Motor neuron (in vitro differentiated cells): ENCODE measurements around the gene SLC39A11. TPM values are rescaled to one million over a fixed set of nuclear protein-coding genes. Genes with fewer than 3 reads are reported as not detected.
"Not testable (repeated sequence)": the region's sequence is repeated elsewhere in the genome, so short reads cannot be mapped to it uniquely, and the experiment has no call there.

Experiments
- ATAC-seq, 8 experiments: fragments of 200-7000 bp; cut with Tn5 transposase; replicated peaks in 6 of 8; 2 replicates each; pipeline ENCODE4 v1.8.0; 2021; ENCODE audit warnings: mild to moderate bottlenecking in 8 of 8, moderate library complexity in 8 of 8
- H3K27ac ChIP-seq, 2 donors: fragments of 250-450 bp; sonication (Bioruptor Pico); 2 replicates each; pipeline ENCODE4 v1.9.0; 2021; ENCODE audit warnings: antibody characterized with exemption in 2 of 2, mild to moderate bottlenecking in 2 of 2, moderate library complexity in 1 of 2
- H3K4me1 ChIP-seq, 2 donors: fragments of 250-450 bp; sonication (Bioruptor Pico); replicated peaks in 1 of 2; 2 replicates each; pipeline ENCODE4 v1.6.1; 2021; ENCODE audit warnings: antibody characterized with exemption in 2 of 2, mild to moderate bottlenecking in 2 of 2, moderate library complexity in 1 of 2
- H3K4me3 ChIP-seq, 5 donors: fragments of 250-450 bp; sonication (Bioruptor Pico); 2 replicates each; pipeline ENCODE4 v1.9.0; 2021; ENCODE audit warnings: antibody characterized with exemption in 5 of 5, mild to moderate bottlenecking in 5 of 5, moderate library complexity in 4 of 5
- WGBS, 10 experiments: fragments of 450-650 bp; shearing (Covaris generic); methylation state at CpG; one replicate each; pipeline ENCODE4 v1.0.0; 2022; 5-methylcytosine and 5-hydroxymethylcytosine counted together
- in situ Hi-C, 9 experiments: fragments of 400-800 bp; cut with MboI; loops; one replicate each; pipeline ENCODE4 v1.15.0; 2021; ENCODE audit warnings: low sequenced_read_pairs in 9 of 9, low pct_unique_long_range_greater_than_20kb in 2 of 9; ENCODE audit not compliant: unreplicated experiment in 9 of 9
- total RNA-seq, 8 experiments: library from RNA; unstranded; fragments of 300-600 nt; gene quantifications; 2 replicates each; pipeline versions ENCODE4 v1.2.3 to v1.2.4, GENCODE V29; 2022

SLC39A11 gene
- total RNA-seq, 8 experiments from 2014 or later: 5.3 to 27.3 (median 10.8) TPM

DNA sequence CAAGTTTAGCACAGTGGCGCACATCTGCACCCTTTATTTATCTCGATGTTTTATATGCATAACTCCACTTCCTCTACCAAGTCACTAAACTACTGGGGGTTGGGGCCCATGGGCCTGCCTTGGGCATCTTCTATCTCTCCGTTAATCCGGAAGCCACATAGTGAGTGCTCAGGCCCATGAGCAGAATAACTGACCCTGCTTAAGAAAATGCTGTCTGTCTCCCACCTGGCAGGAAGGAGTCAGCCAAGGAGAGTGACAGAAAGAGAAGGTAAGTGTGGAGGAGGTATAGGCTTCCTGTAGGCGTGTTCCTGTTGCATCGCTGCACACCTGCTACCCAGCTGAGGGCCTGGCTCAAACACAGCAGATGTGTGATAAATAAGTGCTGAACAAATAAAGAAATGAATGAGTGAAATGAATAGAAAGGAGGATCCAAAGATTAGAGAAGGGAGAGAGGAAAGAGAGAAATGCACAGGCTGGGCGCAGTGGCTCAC, 320.1 kb downstream of the SLC39A11 start:
- in situ Hi-C loops: no loop called here
- ATAC-seq: no peak
- H3K4me3 ChIP-seq: no peak overlapping the region
- 85 to 100% (median 100%) methylated on average over 1 to 5 of the region's 7 CpGs; no CpG with 5 or more reads in 2 of the 10 experiments for WGBS, 10 experiments
- H3K4me1 ChIP-seq: peaks cover 1 to 3% of the 10 kb centered on the region in 2 donors
- no peak overlapping the region for H3K27ac ChIP-seq

DNA sequence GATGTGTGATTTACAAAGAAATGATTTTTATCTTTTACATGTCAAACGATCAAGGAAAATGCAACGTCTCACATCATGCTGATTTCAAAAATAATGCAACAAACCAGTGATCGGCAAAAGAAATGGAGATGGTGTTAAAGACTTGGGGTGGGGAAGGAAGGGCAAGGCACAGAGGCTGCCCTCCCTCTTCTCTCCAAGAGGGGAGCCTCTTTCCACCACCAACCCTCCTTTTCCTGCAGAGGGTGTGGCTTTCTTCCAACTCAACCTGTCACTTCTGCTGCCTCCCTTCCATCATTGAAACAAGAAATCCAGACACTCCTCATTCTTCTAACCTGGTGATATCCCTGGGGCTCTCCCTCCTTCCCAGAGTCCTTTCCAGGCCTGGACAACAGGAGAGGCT, 320.8 kb downstream of the SLC39A11 start:
- ATAC-seq: peak in 1 of 8 experiments; percentile 17
- 71 to 100% (median 96%) methylated on average over 1 to 3 of the region's 3 CpGs; no CpG with 5 or more reads in 1 of the 10 experiments for WGBS, 10 experiments
- Histone ChIP-seq H3K4me3 (no peak overlapping the region), H3K27ac (no peak overlapping the region), H3K4me1 (no peaks in the 10 kb centered on the region)
- in situ Hi-C loops: no loop called here

DNA sequence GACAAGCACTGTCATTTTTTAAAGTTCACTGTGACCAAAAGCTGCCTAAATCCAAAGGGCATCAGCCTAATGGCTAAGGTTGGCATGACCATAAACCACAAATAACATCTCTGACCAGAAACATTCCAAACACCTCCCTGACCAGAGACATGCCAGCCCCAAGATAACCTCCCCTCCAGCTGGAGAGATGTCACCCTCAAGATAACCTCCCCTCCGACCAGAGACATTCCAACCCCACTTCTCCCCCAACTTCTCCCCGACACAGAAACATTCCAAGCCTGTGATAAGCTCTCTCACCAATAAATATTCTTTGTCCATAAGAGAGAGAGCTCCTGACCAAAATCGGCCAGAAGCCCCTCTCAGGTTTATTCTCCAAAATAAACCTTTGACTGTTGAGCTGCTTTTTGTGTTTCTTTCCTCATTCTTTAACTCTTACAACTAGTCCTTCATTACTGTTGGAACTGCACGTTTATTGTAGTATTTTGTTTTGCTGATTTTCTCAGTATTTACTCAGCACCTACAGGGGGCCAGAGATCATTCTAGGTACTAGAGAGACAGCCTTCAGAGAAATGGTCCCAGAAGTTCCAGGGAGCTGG, 325.6 kb downstream of the SLC39A11 start:
- in situ Hi-C loops: no loop called here
- H3K4me1 ChIP-seq: peaks cover 0 to 11% of the 10 kb centered on the region in 2 donors
- ATAC-seq: no peak
- WGBS, 10 experiments: 20 to 88% (median 55%) methylated on average over 1 to 3 of the region's 4 CpGs; no CpG with 5 or more reads in 2 of the 10 experiments
- H3K4me3 ChIP-seq: no peak overlapping the region
- no peak overlapping the region for H3K27ac ChIP-seq

DNA sequence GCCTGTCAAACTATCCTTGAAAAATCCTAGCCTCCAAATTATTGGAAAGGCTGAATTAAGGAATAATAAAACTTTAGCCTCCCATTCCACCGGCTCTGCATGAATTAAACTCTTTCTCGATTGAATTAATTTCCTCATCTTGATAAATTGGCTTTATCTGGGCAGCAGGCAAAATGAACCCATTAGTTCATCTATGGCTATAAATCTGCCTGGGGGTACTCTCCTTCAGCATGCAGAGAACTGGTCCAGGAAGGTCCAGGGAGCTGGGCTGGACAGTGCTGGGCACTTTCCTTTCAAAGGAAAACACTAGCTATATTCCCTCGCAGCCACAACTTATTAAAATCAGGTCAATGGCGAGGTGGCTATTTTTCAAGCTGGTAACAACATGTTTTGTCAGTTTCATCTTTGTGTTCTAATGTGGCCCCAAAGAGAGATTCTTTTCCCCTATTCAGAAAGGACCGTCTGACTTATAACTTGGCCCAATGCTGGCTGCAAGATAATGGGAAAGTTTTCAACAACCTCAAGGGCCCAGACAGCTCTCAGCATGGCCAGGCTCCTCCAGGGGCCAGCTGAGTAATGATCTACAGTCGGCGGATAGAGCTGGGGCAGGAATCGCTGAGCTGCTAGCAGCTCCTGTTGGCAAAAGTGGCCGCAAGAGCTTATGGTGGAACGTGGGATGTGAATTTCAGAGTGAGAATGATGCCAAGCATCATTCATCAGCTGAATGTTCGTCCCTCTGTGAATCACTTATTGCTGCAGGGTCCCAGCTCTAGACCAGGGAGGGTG, 326.9 kb downstream of the SLC39A11 start:
- peak in 4 of 8 experiments; percentile 42 to 69 (median 63) for ATAC-seq
- Histone ChIP-seq H3K4me1 (peaks cover 0 to 11% of the 10 kb centered on the region in 2 donors), H3K4me3 (no peak overlapping the region), H3K27ac (no peak overlapping the region)
- WGBS, 10 experiments: 65 to 93% (median 78%) methylated on average over 1 to 10 of the region's 11 CpGs; no CpG with 5 or more reads in 2 of the 10 experiments
- in situ Hi-C loops: no loop called here

DNA sequence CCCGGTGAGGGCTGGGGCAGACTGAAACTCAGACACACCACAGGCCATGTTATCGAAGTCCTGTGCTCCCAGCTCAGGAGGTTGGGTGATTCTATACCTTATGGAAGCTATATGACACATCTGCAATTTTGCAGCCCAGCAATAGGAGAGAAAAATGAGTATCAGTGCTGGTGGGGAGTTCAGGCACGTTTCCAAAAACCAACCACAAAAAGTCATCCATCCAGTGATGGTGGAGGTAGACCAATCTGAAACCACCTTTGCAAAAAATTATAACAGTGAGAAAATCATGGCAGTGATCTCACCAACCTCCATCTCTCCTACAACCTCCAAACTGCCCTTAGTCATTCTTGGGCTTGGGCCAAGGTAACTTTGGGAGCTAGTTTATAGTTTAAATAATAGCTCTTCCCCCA, 327.9 kb downstream of the SLC39A11 start:
- Histone ChIP-seq H3K4me3 (no peak overlapping the region), H3K4me1 (peaks cover 0 to 11% of the 10 kb centered on the region in 2 donors), H3K27ac (no peak overlapping the region)
- 17 to 85% (median 65%) methylated on average over 1 to 3 of the region's 3 CpGs; no CpG with 5 or more reads in 2 of the 10 experiments for WGBS, 10 experiments
- ATAC-seq: no peak
- in situ Hi-C loops: no loop called here

DNA sequence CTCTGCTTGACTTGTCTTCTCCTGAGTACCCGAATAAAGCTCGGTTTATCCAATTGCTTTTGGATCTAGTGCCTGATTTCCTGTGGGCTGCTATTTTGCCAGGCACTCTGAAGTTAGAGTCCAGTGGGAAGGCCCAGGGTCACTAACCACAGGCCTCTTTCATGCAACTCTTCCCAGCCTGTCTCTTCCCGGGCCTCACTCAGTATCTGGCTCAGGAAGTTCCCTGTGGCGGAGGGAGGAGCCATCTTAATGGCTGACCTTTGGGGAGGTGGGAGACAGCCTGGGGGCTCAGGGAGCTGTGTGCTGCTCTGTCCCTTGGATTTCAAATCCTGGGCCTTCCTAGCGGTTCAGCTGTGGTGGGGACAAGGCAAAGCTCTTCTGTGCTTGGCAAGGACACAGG, 328.5 kb downstream of the SLC39A11 start:
- in situ Hi-C loops: no loop called here
- no peak for ATAC-seq

DNA sequence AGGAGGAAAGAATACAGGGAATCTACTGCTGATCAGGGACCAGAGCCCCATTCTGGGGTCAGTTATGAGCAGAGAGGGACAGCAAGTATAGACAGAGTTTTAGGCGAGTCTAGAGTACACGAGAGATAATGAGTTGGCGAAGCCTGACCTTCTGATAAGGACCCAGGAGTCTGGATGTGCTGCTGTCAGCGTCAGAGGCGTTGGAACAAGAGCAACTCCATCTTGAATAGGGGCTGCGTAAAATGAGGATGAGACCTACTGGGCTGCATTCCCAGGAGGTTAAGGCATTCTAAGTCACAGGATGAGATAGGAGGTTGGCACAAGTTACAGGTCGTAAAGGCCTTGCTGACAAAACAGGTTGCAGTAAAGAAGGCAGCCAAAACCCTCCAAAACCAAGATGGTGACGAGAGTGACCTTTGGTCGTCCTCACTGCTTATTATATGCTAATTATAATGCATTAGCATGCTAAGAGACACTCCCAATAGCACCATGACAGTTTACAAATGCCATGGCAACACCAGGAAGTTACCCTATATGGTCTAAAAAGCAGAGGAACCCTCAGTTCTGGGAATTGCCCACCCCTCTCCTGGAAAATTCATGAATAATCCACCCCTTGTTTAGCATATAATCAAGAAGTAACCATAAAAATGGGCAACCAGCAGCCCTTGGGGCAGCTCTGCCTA, 330.5 kb downstream of the SLC39A11 start:
- peak in 3 of 8 experiments; percentile 57 to 78 (median 71) for ATAC-seq
- H3K27ac ChIP-seq, H3K4me3 ChIP-seq, in situ Hi-C loops: not testable (repeated sequence)
- peaks cover 0 to 11% of the 10 kb centered on the region in 2 donors for H3K4me1 ChIP-seq
- 67 to 100% (median 93%) methylated on average over 1 to 8 of the region's 9 CpGs; no CpG with 5 or more reads in 1 of the 10 experiments for WGBS, 10 experiments

More for the DNA sequence above, 328.5 kb downstream of the SLC39A11 start:
- Histone ChIP-seq H3K4me3 (no peak overlapping the region), H3K27ac (no peak overlapping the region), H3K4me1 (peaks cover 0 to 11% of the 10 kb centered on the region in 2 donors)
- 33 to 62% (median 50%) methylated on average over 1 to 3 of the region's 5 CpGs; no CpG with 5 or more reads in 5 of the 10 experiments for WGBS, 10 experiments

DNA sequence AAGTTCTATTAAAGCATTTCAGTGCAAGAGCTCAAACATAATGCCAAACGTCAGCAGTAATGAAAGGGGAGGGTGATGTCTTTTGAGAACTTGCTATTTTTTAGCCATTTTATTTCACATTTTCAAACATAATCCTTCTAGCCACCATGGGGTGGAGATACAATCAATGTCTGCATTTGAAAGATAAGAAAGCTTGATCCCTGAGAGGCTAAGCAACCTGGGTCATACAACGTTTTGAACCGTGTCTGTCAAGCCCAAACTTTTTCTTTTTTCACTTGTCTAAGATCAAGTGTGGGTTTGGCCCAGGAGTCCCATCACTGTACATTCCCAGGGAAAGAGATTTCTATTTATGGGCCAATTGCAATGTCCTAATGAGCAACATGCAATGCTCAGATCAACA, 331.1 kb downstream of the SLC39A11 start:
- WGBS, 10 experiments: 40 to 100% (median 90%) methylated on average over 1 to 3 of the region's 3 CpGs; no CpG with 5 or more reads in 2 of the 10 experiments
- H3K27ac ChIP-seq: no peak overlapping the region
- peaks cover 0 to 11% of the 10 kb centered on the region in 2 donors for H3K4me1 ChIP-seq
- no peak overlapping the region for H3K4me3 ChIP-seq
- ATAC-seq: no peak
- in situ Hi-C loops: no loop called here

DNA sequence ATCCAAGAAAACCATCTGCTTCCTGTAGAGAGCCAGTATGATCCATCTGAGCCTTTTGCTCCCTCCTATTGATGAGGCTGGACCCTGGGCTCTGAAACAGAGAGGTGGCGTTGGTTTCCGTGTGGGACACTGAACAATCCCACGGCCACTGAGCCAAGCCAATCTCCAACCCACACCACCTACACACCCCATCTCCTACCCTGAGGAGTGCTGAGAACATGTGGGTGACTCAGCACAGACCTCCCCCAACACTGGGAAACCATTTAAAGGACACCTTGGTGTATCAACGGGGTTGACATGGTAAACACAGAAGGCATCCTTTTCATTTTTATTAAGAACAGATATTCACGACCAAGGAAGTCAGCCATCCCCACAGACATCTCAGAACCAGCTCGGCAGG, 332.1 kb downstream of the SLC39A11 start:
- no peak overlapping the region for H3K4me3 ChIP-seq
- 60 to 100% (median 96%) methylated on average over 1 to 3 of the region's 6 CpGs; no CpG with 5 or more reads in 4 of the 10 experiments for WGBS, 10 experiments
- ATAC-seq: no peak
- in situ Hi-C loops: no loop called here
- peaks cover 0 to 4% of the 10 kb centered on the region in 2 donors for H3K4me1 ChIP-seq
- no peak overlapping the region for H3K27ac ChIP-seq

DNA sequence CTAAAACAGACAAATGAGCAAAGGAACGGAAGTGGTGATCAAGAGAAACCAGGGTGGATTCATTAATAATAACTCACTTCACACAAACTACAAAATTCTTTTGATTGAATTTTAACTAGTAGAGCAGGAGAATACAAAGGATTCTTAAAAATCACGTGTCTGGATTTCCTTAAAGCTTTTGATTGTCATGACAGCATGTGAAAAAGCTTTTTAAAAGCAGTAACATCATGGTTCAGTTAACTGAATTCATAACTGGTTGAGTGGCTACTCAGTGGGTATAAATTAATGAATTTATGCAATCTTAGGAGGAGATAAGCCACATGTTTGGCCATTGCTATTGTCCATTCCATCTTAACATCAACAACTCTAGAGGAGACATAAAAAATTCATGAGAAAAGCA, 333.2 kb downstream of the SLC39A11 start:
- Histone ChIP-seq H3K4me3 (no peak overlapping the region), H3K27ac (no peak overlapping the region), H3K4me1 (no peaks in the 10 kb centered on the region)
- in situ Hi-C loops: no loop called here
- WGBS, 10 experiments: 38 to 96% (median 74%) methylated on average over 1 to 2 of the region's 2 CpGs
- ATAC-seq: no peak

DNA sequence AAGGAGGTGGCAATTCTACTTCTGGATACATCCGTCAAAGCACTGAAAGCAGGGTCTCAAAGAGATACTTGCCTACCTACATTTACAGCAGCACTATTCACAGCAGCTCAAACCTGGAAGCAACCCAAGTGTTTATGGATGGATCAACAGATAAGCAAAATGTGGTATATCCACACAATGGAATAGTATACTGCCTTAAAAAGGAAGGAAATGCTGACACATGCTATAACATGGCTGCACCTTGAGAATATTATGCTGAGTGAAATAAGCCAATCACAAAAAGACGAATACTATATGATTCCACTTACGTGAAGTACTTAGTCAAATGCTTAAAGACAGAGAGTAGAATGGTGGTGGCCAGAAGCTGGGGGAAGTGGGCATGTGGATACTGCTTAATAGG, 336.2 kb downstream of the SLC39A11 start:
- H3K4me1 ChIP-seq: no peaks in the 10 kb centered on the region
- ATAC-seq: no peak
- in situ Hi-C loops: no loop called here
- no peak overlapping the region for H3K4me3 ChIP-seq
- WGBS, 10 experiments: 62 to 100% (median 98%) methylated on average over 1 to 3 of the region's 3 CpGs
- H3K27ac ChIP-seq: no peak overlapping the region

DNA sequence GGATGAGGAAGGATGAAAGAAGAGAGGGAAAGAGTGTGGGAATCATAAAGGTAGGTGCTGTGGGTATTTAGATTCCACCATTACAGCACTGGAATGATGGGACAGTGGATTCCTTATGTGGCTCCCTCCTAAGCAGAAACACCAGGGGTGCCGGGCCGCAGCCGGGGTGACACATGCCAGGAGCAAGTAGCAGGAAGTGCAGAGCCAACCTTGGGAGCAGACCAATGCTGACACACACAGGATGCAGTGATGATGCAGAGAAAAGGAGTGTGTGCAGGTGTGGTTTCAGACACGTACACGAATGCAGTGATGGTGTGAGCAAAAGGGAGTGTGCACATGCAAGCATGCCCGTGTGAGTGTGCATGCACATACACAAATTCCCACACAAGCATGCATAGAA, 338.0 kb downstream of the SLC39A11 start:
- peak in 2 of 8 experiments; percentile 25 to 27 for ATAC-seq
- H3K4me3 ChIP-seq: no peak overlapping the region
- WGBS, 10 experiments: 0 to 100% (median 50%) methylated on average over 1 to 3 of the region's 6 CpGs; no CpG with 5 or more reads in 3 of the 10 experiments
- in situ Hi-C loops: no loop called here
- no peaks in the 10 kb centered on the region for H3K4me1 ChIP-seq
- no peak overlapping the region for H3K27ac ChIP-seq

DNA sequence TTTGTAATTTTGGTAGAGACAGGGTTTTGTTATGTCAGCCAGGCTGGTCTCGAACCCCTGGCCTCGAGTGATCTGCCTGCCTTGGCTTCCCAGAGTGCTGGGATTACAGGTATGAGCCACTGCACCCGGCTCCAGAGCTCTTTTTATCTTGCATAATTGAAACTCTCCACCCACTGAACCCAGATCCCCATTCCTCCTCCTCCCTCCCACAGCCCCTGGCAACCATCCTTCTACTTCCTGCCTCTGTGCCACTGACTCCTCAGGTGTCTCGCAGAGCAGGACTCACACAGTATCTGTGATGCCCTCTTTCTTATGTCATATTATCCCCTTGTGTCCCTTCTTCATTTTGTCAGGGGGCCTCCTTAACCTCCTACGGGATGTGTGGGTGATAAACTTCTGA, 340.7 kb downstream of the SLC39A11 start:
- no peak overlapping the region for H3K4me3 ChIP-seq
- no peak overlapping the region for H3K27ac ChIP-seq
- no peak for ATAC-seq
- 61 to 100% (median 72%) methylated on average over 1 to 5 of the region's 5 CpGs; no CpG with 5 or more reads in 4 of the 10 experiments for WGBS, 10 experiments
- no peaks in the 10 kb centered on the region for H3K4me1 ChIP-seq
- in situ Hi-C loops: no loop called here
